CD4-positive, alpha-beta T cell (primary cell): ENCODE measurements around the gene RAB6B. TPM values are rescaled to one million over a fixed set of nuclear protein-coding genes. Genes with fewer than 3 reads are reported as not detected.

Source experiments
- ATAC-seq: fragments of 200-7000 bp; cut with Tn5 transposase; one replicate; pipeline ENCODE4 v1.10.0; 2022; ENCODE audit warnings: mild to moderate bottlenecking; ENCODE audit not compliant: poor library complexity
- CTCF ChIA-PET: fragments of 350-600 bp; sonication (Branson Sonifier 250); formaldehyde crosslinking; loops from one replicate; lab custom pipeline; 2021; ENCODE audit warnings: antibody characterized with exemption, inconsistent platforms; lab: Charles Lee
- POLR2A ChIA-PET: fragments of 350-600 bp; sonication (Branson Sonifier 250); formaldehyde crosslinking; loops from one replicate; lab custom pipeline; 2021; ENCODE audit warnings: antibody characterized with exemption, inconsistent platforms; lab: Charles Lee
- DNase-seq, 14 experiments: peaks; one replicate each; pipeline ENCODE4 v3.0.0-alpha.2; 2013 to 2020; ENCODE audit warnings: mixed read lengths in 2 of 14
- H3K27ac ChIP-seq, 2 donors: one replicate each; pipeline versions ENCODE4 v1.5.1 to v1.7.0; 2013; ENCODE audit warnings: low read length in 2 of 2, low read depth in 1 of 2, mild to moderate bottlenecking in 1 of 2
- H3K27me3 ChIP-seq, 2 experiments: 1 replicate in 1 of 2; 2 replicates in 1 of 2; pipeline versions ENCODE4 v1.6.1 to v1.7.0; 2013; ENCODE audit warnings: low read length in 2 of 2, control low read depth in 1 of 2, mild to moderate bottlenecking in 1 of 2, moderate library complexity in 1 of 2; ENCODE audit not compliant: insufficient read depth in 2 of 2, control insufficient read depth in 1 of 2
- H3K36me3 ChIP-seq: one replicate; pipeline ENCODE4 v1.6.1; 2013; ENCODE audit warnings: low read length, control low read depth; ENCODE audit not compliant: insufficient read depth
- H3K4me1 ChIP-seq: one replicate; pipeline ENCODE4 v1.6.1; 2013; ENCODE audit warnings: low read length, control low read depth; ENCODE audit not compliant: insufficient read depth
- H3K4me3 ChIP-seq: one replicate; pipeline ENCODE4 v1.5.1; 2013; ENCODE audit warnings: mild to moderate bottlenecking, low read length, moderate library complexity
- H3K9me3 ChIP-seq, 2 experiments: 1 replicate in 1 of 2; 2 replicates in 1 of 2; pipeline versions ENCODE4 v1.6.1 to v1.7.0; 2013; ENCODE audit warnings: low read length in 2 of 2, mild to moderate bottlenecking in 2 of 2, control low read depth in 1 of 2, moderate library complexity in 1 of 2; ENCODE audit not compliant: control insufficient read depth in 1 of 2, insufficient read depth in 1 of 2
- H3K27ac Mint-ChIP-seq: one replicate; pipeline ENCODE4 v1.8.0; 2020; ENCODE audit warnings: mixed read lengths
- H3K27me3 Mint-ChIP-seq: one replicate; pipeline ENCODE4 v1.8.0; 2021; ENCODE audit warnings: mixed read lengths
- H3K36me3 Mint-ChIP-seq: one replicate; pipeline ENCODE4 v1.8.0; 2021; ENCODE audit warnings: low read depth, mixed read lengths
- H3K4me1 Mint-ChIP-seq: one replicate; pipeline ENCODE4 v1.8.0; 2021; ENCODE audit warnings: low read depth, mixed read lengths
- H3K4me3 Mint-ChIP-seq: one replicate; pipeline ENCODE4 v1.8.0; 2020; ENCODE audit warnings: mild to moderate bottlenecking, mixed read lengths
- H3K9me3 Mint-ChIP-seq: one replicate; pipeline ENCODE4 v1.8.0; 2020; ENCODE audit warnings: mixed read lengths
- CTCF ChIP-seq: fragments of 200-600 bp; IDR thresholded peaks from one replicate; pipeline ENCODE4 v1.8.0; 2022; ENCODE audit warnings: antibody characterized with exemption, mild to moderate bottlenecking
- intact Hi-C, 2 experiments: fragments of 100-400 bp; cut with DNase I in 1 of 2; cut with micrococcal nuclease in 1 of 2; formaldehyde crosslinking; loops; one replicate each; pipeline versions ENCODE4 v1.15.1 to v1.9.0; 2023 to 2025; cut with DNase I, micrococcal nuclease
- total RNA-seq, 174 experiments: library from RNA in 2 of 174; stranded (reverse) in 2 of 174; gene quantifications; one replicate each; pipeline ENCODE4 v1.2.3 and lab custom pipeline; 2021 to 2026

Gene RAB6B
- total RNA-seq, 2 experiments from 2014 or later = not detected

- no peak overlapping the region for H3K4me3 ChIP-seq
- DNase-seq (peak in 1 of 14 experiments; percentile 1), ATAC-seq (no peak)
- H3K27me3 ChIP-seq = peaks cover 0 to 3% of the 10 kb centered on the region in 2 experiments
- no peak overlapping the region for H3K27ac ChIP-seq
- no peaks in the 10 kb centered on the region for H3K36me3 ChIP-seq
- no peaks in the 10 kb centered on the region for H3K4me1 Mint-ChIP-seq
- H3K9me3 Mint-ChIP-seq = no peaks in the 10 kb centered on the region
- intact Hi-C loops = no loop called here
- CTCF ChIA-PET = interaction anchor here (0.6 kb wide), 1 partner anchor 146 kb away, joined by 3 read pairs; no protein-coding TSS in a partner anchor
- H3K4me1 ChIP-seq = peaks cover 27% of the 10 kb centered on the region
- no peaks in the 10 kb centered on the region for H3K36me3 Mint-ChIP-seq
- H3K27me3 Mint-ChIP-seq = peaks cover 8% of the 10 kb centered on the region
- no peaks in the 10 kb centered on the region for H3K9me3 ChIP-seq
- H3K4me3 Mint-ChIP-seq = no peak overlapping the region
- POLR2A ChIA-PET = no interaction called here
- TF ChIP-seq CTCF = no peak
- H3K27ac Mint-ChIP-seq = no peak overlapping the region
These were observed 9.5 kb downstream of the RAB6B start for GRCh38 chr3:133886031-133886722.

- POLR2A ChIA-PET = no interaction called here
- no peak overlapping the region for H3K4me3 Mint-ChIP-seq
- Histone ChIP-seq H3K27me3 (peaks cover 0 to 2% of the 10 kb centered on the region in 2 experiments), H3K27ac (no peak overlapping the region), H3K4me3 (no peak overlapping the region), H3K4me1 (peaks cover 36% of the 10 kb centered on the region), H3K9me3 (peaks cover 0 to 8% of the 10 kb centered on the region in 2 experiments), H3K36me3 (no peaks in the 10 kb centered on the region)
- peak in 1 of 14 experiments; percentile 4 for DNase-seq
- no peak for ATAC-seq
- no peak overlapping the region for H3K27ac Mint-ChIP-seq
- intact Hi-C loops = no loop called here
- no peaks in the 10 kb centered on the region for H3K4me1 Mint-ChIP-seq
- no peaks in the 10 kb centered on the region for H3K36me3 Mint-ChIP-seq
- H3K27me3 Mint-ChIP-seq = no peaks in the 10 kb centered on the region
- CTCF ChIA-PET = no interaction called here
- TF ChIP-seq CTCF = no peak
- no peaks in the 10 kb centered on the region for H3K9me3 Mint-ChIP-seq
These were observed 10.6 kb downstream of the RAB6B start for GRCh38 chr3:133884887-133885711.

- Histone ChIP-seq H3K27me3 (peaks cover 0 to 2% of the 10 kb centered on the region in 2 experiments), H3K36me3 (no peaks in the 10 kb centered on the region), H3K9me3 (peaks cover 3 to 8% of the 10 kb centered on the region in 2 experiments), H3K27ac (no peak overlapping the region), H3K4me3 (no peak overlapping the region), H3K4me1 (peaks cover 36% of the 10 kb centered on the region)
- no peaks in the 10 kb centered on the region for H3K36me3 Mint-ChIP-seq
- no peak for ATAC-seq
- CTCF ChIA-PET = no interaction called here
- DNase-seq = no peak
- H3K4me1 Mint-ChIP-seq = no peaks in the 10 kb centered on the region
- peaks cover 2% of the 10 kb centered on the region for H3K9me3 Mint-ChIP-seq
- no peak overlapping the region for H3K27ac Mint-ChIP-seq
- no peak overlapping the region for H3K4me3 Mint-ChIP-seq
- H3K27me3 Mint-ChIP-seq = no peaks in the 10 kb centered on the region
- POLR2A ChIA-PET = interaction anchor here (0.5 kb wide), 1 partner anchor 232 kb away, joined by 3 read pairs; no protein-coding TSS in a partner anchor
- intact Hi-C loops = no loop called here
- no peak for TF ChIP-seq CTCF
These were observed 11.4 kb downstream of the RAB6B start for GRCh38 chr3:133884054-133884886.
